Posterior vena cava (tissue), 2 donors: ENCODE data around the gene TAX1BP3. TPM values are rescaled to one million over a fixed set of nuclear protein-coding genes. Genes with fewer than 3 reads are reported as not detected.

Experiments
- DNase-seq: peaks from one replicate; pipeline ENCODE4 v3.0.0-alpha.2; 2020; ENCODE audit warnings: low spot score
- intact Hi-C, 2 donors: fragments of 100-400 bp; cut with DNase I; formaldehyde crosslinking; loops; one replicate each; pipeline versions ENCODE4 v1.14.1 to v1.14.2; 2022 to 2023
- total RNA-seq, 2 donors: library from RNA; stranded (reverse); fragmentation: NEBNext Ultra II Directional; extraction: Animal tissue kit (Norgen Biotek cat#: 25700); gene quantifications; one replicate each; pipeline ENCODE4 v1.2.1, GENCODE V29; 2021
- donor health status: DM: yes; HTN: yes; CAD: no.
- donor health status: DM: yes; HTN: yes; CAD: no.

Gene TAX1BP3
- total RNA-seq, 2 donors from 2014 or later, result 106 to 126 TPM

- intact Hi-C loops, result no loop called here
- no peak for DNase-seq
These were observed 21.8 kb upstream of the TAX1BP3 start for GRCh38 chr17:3690094-3690715.

- no peak for DNase-seq
- intact Hi-C loops, result no loop called here
These were observed 21.1 kb upstream of the TAX1BP3 start for GRCh38 chr17:3689262-3690093.

- intact Hi-C loops, result no loop called here
- DNase-seq, result no peak
These were observed 20.5 kb upstream of the TAX1BP3 start for GRCh38 chr17:3688852-3689261.

- intact Hi-C loops, result no loop called here
- no peak for DNase-seq
These were observed 19.7 kb upstream of the TAX1BP3 start for GRCh38 chr17:3688027-3688553.

GRCh38 chr17:3685174-3685573, 16.8 kb upstream of the TAX1BP3 start:
- DNase-seq, result no peak
- intact Hi-C loops, result no loop called here

- intact Hi-C loops, result no loop called here
- DNase-seq, result no peak
These were observed 14.7 kb upstream of the TAX1BP3 start for GRCh38 chr17:3683054-3683511.

- intact Hi-C loops, result no loop called here
- no peak for DNase-seq
These were observed 13.7 kb upstream of the TAX1BP3 start for GRCh38 chr17:3682033-3682432.

- intact Hi-C loops, result no loop called here
- DNase-seq, result no peak
These were observed 13.2 kb upstream of the TAX1BP3 start for GRCh38 chr17:3681565-3681964.

GRCh38 chr17:3681057-3681456, 12.7 kb upstream of the TAX1BP3 start:
- intact Hi-C loops, result no loop called here
- no peak for DNase-seq

GRCh38 chr17:3679531-3680126, 11.3 kb upstream of the TAX1BP3 start:
- DNase-seq, result no peak
- intact Hi-C loops, result no loop called here

- intact Hi-C loops, result no loop called here
- no peak for DNase-seq
These were observed 10.6 kb upstream of the TAX1BP3 start for GRCh38 chr17:3678821-3679530.

- intact Hi-C loops, result no loop called here
- no peak for DNase-seq
These were observed 9.9 kb upstream of the TAX1BP3 start for GRCh38 chr17:3678095-3678820.

- intact Hi-C loops, result no loop called here
- no peak for DNase-seq
These were observed 7.5 kb upstream of the TAX1BP3 start for GRCh38 chr17:3675886-3676285.

- no peak for DNase-seq
- intact Hi-C loops, result no loop called here
These were observed 4.2 kb upstream of the TAX1BP3 start for GRCh38 chr17:3672571-3672970.

- no peak for DNase-seq
- intact Hi-C loops, result no loop called here
These were observed 1.2 kb upstream of the TAX1BP3 start for GRCh38 chr17:3669548-3669947.

- no peak for DNase-seq
- intact Hi-C loops, result no loop called here
These were observed 638 bp upstream of the TAX1BP3 start for GRCh38 chr17:3669085-3669347.

GRCh38 chr17:3667366-3668278, 756 bp downstream of the TAX1BP3 start:
- DNase-seq, result peak; percentile 97
- intact Hi-C loops, result no loop called here

- intact Hi-C loops, result no loop called here
- no peak for DNase-seq
These were observed 1.9 kb downstream of the TAX1BP3 start for GRCh38 chr17:3666516-3666915.
